GM10266 (cell line): ENCODE data around the gene ZNF536.

Experiments
- DNase-seq: peaks from one replicate; pipeline ENCODE4 v3.0.0; 2012; ENCODE audit errors: extremely low spot score
- CTCF ChIP-seq: IDR thresholded peaks from 2 replicates; pipeline ENCODE4 v1.5.1; 2012; ENCODE audit warnings: mild to moderate bottlenecking, low read depth; ENCODE audit not compliant: control insufficient read depth, insufficient read depth; ENCODE audit errors: missing control alignments

Gene ZNF536

GRCh38 chr19:30536975-30537374 is 164.8 kb downstream of the ZNF536 start:
- DNase-seq = no peak
- TF ChIP-seq CTCF = no peak

GRCh38 chr19:30539315-30539714 is 167.1 kb downstream of the ZNF536 start:
- DNase-seq = no peak
- no peak for TF ChIP-seq CTCF

GRCh38 chr19:30539981-30540380 is 167.8 kb downstream of the ZNF536 start:
- TF ChIP-seq CTCF = no peak
- DNase-seq = no peak

GRCh38 chr19:30540761-30541160 is 168.6 kb downstream of the ZNF536 start:
- no peak for TF ChIP-seq CTCF
- DNase-seq = no peak

GRCh38 chr19:30541575-30541974 is 169.4 kb downstream of the ZNF536 start:
- DNase-seq = no peak
- TF ChIP-seq CTCF = no peak

GRCh38 chr19:30543243-30543945 is 171.2 kb downstream of the ZNF536 start:
- TF ChIP-seq CTCF = no peak
- no peak for DNase-seq

- no peak for DNase-seq
- TF ChIP-seq CTCF = no peak
Measured at GRCh38 chr19:30545752-30546151, 173.6 kb downstream of the ZNF536 start.
